Ureter (tissue), 1 donor: Measurements from ENCODE around the gene RHO. TPM values are rescaled to one million over a fixed set of nuclear protein-coding genes. Genes with fewer than 3 reads are reported as not detected.

Experiments
- DNase-seq: peaks from one replicate; pipeline ENCODE4 v3.0.0-alpha.2; 2020; ENCODE audit warnings: low spot score
- total RNA-seq: library from RNA; stranded (reverse); gene quantifications from one replicate; pipeline ENCODE4 v1.2.4, GENCODE V29; 2023
- donor health status: DM: yes; HTN: yes; CAD: no.

RHO gene
- total RNA-seq, 1 donor from 2014 or later = not detected

DNA sequence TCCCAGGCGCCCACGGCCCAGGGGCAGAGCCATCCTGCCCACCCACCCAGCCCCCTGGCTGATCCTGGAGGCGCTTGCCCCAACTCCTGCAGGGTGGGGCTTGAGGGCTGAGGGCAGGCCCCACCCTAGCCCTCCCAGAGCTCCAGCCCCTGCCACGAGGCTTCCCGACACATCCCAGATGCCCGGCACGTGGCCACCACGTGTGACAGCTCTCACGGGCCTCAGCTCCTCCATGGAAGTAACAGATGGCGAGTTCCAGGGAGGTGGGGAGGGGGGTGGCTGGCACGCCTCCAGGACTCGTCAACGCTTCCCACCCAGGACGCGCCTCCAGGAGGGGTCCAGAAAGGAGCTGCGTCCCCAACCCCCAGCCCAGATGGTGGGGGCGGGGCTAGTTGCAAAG lies 48.9 kb downstream of the RHO start:
- DNase-seq = no peak

DNA sequence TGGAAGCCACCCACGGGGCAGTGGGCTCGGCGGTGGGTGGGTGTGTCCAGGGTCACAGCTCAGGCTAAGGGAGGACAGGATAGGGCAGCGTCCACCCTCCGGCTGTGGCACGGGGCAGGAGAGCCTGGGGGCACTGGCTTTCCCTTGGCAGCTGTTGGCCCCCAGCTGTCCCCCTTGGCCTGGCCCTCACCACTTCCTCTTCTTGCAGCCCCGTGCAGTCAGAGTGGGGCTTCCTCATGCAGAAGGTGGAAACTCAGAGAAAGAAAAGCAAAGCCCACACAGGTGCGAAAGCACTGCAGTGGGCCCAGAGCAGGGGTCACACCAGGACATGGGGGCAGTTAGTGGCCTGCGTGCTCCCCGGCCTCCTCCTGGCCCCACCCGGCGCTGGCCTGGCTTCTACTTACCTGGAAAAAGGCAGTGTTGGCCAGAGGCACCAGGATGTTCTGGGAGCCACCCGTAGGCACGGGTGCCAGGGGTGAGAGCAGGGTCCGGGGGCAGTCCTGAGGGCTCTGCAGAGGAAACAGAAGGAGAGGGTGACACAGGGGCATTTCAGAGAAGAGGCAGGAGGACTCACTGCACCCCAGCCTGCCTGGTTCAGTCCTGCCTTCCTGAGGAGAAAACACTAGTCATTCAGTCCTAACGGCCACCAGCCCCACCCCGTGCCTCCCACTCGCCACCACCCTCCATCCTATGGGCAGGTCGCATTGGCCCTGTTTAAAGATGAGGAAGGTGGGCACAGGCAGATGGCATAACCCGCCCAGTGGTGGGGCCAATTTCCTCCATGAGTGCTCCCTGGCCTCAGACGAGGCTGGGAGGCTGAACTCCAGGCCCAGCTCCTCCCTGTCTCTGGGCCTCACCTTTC lies 49.7 kb downstream of the RHO start:
- DNase-seq = no peak

DNA sequence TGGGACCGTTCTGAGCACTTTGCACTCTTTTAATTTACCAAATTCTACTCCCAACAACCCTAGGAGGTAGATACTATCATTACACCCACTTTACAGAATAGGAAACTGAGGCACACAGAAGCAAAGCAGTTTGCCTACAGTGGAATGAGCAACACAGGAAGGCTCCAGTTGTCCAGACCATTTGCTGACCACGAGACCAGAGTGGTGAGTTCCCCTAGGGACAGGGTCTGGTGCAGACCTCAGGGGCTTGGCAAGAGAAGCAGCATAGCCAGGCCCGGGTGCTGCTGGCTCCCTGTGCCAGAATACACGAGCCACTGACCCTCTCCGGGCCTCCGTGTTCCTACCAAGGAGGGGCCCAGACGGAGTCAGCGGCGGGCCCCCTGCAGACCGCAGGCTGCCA lies 51.6 kb downstream of the RHO start:
- DNase-seq = no peak

DNA sequence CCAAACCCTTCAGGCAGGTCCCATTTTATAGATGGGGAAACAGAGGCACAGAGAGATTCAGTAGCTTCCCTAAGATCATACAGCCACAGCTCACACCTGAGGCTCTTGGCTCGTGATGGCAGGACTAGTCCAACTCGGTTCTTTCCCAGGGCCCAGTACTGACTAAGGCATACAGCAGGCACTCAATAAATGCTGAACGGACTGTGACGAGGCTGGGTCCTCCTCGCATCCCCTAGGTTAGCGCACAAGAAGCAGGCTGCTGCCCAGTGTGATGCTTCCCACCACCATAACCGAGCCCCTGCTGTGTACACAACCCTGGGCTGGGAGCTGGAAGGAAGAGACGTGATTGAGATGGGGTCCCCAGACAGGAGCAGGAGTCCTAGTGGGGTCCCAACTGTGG lies 53.2 kb downstream of the RHO start:
- DNase-seq = no peak

DNA sequence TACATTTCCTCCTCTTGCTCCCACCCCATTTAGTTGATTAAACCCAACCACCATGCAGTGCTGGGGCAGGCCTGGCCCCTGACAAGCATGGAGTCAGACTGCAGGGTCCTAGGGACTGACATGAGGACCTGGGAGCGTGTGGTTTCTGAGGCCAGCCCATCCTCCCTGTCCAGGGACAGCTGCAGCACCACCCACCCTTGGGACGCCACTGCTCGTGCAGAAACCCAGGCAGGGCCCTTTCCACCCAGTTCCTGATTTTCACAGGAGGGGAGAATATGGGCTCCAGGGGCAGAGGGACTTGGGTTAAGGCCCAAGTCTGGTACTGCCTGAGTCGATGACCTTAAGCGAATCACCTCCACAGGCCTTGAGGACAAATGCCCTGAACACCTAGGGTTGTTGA lies 54.4 kb downstream of the RHO start:
- DNase-seq = no peak

DNA sequence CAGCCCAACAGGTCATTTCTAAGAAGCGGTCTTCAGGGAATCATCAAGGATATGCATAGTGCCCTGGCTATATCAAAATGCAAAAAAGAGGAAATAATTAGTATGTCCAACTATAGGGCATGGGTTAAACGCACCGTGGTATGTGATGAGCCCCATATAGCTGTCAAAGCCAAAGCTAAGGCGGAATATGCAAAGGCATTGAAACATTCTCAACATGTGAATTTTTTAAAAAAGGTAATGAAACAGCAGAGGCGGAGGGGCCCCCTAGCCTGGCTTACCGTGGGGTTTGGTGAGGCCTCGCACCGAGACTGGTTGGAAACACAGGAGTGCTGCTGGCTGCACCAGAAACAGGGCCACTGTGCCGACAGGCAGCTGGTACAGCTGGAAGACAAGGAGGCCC lies 54.9 kb downstream of the RHO start:
- no peak for DNase-seq

DNA sequence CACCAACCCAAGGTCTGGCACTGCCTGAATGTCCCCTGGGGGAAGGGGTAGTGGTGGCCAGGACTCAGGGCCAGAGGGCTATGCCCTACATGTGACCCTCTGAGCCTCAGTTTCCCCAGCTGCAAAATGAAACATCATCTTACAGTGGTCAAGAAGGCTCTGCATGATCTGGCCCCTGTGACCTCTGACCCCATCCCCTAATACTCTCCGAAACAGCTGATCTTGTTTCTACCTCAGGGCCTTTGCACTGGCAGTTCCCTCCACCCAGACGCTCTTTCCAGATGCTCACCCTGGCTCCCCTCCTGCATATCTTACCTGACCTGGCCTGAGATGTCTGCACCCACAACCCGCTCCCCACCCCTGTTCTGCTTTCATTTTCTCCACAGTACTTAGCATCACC lies 56.2 kb downstream of the RHO start:
- no peak for DNase-seq

Other genes starting within 250 kb of the RHO start
- gene HMCES, start 249.8 kb upstream of the RHO start, total RNA-seq = 32.2 TPM
- gene EFCAB12, start 100.0 kb upstream of the RHO start, total RNA-seq = 0.26 TPM
- gene MBD4, start 88.7 kb upstream of the RHO start, total RNA-seq = 31.6 TPM
- 37.6 TPM for gene IFT122, start 88.4 kb upstream of the RHO start, total RNA-seq
- gene H1-8, start 14.5 kb downstream of the RHO start, total RNA-seq = not detected
- 138 TPM for gene PLXND1, start 78.0 kb downstream of the RHO start, total RNA-seq